ENCODE results near the gene GGPS1. TPM values are rescaled to one million over a fixed set of nuclear protein-coding genes. Genes with fewer than 3 reads are reported as not detected.

The GGPS1 gene
- total RNA-seq, 1 donor from 2014 or later, result 65.1 TPM

DNA sequence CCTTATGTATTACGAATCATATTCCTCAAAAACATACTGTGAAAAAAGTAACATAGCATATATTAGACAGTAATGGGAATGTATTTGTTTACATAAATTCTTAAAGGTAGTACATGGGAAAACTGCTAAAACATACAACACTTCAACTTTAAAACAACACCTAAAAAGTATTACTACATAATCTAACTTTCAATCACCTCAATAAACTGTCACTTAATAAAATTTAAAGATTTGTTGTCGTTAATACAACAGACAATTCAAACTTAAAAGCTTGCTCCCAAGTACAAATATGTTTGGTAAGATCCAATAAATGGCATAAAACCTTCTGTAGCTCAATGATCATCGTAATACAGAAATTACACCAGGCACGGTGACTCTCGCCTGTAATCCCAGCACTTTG lies 4.1 kb upstream of the GGPS1 start:
- Histone ChIP-seq H3K27ac (no peak overlapping the region), H3K9ac (no peak overlapping the region), H3K4me1 (peaks cover 19% of the 10 kb centered on the region), H3K79me2 (ENCODE audit: low read depth) (peaks cover 92% of the 10 kb centered on the region), H3K27me3 (no peaks in the 10 kb centered on the region), H4K20me1 (ENCODE audit: low read depth) (peaks cover 80% of the 10 kb centered on the region), H3K4me3 (peak overlapping the region; percentile 96), H3F3A (ENCODE audit: low read depth) (peaks cover 15% of the 10 kb centered on the region), H3K4me2 (peak overlapping the region; percentile 98), H3K36me3 (peaks cover 16% of the 10 kb centered on the region), H3K9me3 (ENCODE audit: low read depth) (no peaks in the 10 kb centered on the region), H2AFZ (replicated peaks) (no peak overlapping the region)
- H3K9me3 Mint-ChIP-seq, result no peaks in the 10 kb centered on the region
- H3K36me3 Mint-ChIP-seq, result peaks cover 32% of the 10 kb centered on the region
- H3K27me3 Mint-ChIP-seq (ENCODE audit: insufficient read depth, low read depth), result peaks cover 7% of the 10 kb centered on the region
- TF ChIP-seq EZH2 (IDR thresholded peaks at IDR 0.05) (no peak), CTCF (IDR thresholded peaks at IDR 0.05) (no peak), EZH2phosphoT487 (IDR thresholded peaks at IDR 0.05) (no peak)
- H3K4me1 Mint-ChIP-seq, result peaks cover 19% of the 10 kb centered on the region
- no peak for DNase-seq (ENCODE audit: low spot score)
- peak overlapping the region; percentile 48 for H3K4me3 Mint-ChIP-seq
- H3K27ac Mint-ChIP-seq, result no peak overlapping the region

- peaks cover 30% of the 10 kb centered on the region for H3K36me3 Mint-ChIP-seq
- peak overlapping the region; percentile 99 for H3K4me3 Mint-ChIP-seq
- H4K20me1 ChIP-seq (ENCODE audit: low read depth), result peaks cover 80% of the 10 kb centered on the region
These were observed 3.2 kb upstream of the GGPS1 start for GRCh38 chr1:235325139-235325538.

DNA sequence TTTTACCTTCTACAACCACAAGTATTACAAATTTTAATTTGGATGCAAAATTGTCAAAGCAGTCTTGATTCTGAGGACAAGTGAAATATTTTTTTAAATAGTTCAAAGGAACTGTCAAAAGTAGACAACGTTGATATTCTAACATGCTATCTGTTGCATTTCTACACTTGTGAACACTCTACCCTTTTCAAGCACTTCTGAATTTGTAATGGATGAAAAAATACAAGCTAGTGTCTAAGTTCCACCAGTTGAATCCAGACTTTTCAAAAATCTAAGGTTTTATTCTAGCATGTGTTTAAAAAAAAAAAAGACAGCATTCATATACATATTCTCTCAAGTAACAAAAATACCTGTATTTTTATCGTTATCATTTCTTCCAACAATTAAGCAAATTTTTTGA lies 2.5 kb upstream of the GGPS1 start:
- Mint-ChIP-seq H3K4me3 (peak overlapping the region; percentile 99), H3K4me1 (peaks cover 19% of the 10 kb centered on the region), H3K27me3 (ENCODE audit: insufficient read depth, low read depth) (peaks cover 6% of the 10 kb centered on the region), H3K9me3 (no peaks in the 10 kb centered on the region), H3K36me3 (peaks cover 24% of the 10 kb centered on the region), H3K27ac (no peak overlapping the region)
- Histone ChIP-seq H3K4me3 (peak overlapping the region; percentile 96), H3K27ac (no peak overlapping the region), H3K36me3 (peaks cover 16% of the 10 kb centered on the region), H3K9me3 (ENCODE audit: low read depth) (no peaks in the 10 kb centered on the region), H3K79me2 (ENCODE audit: low read depth) (peaks cover 92% of the 10 kb centered on the region), H3K9ac (peak overlapping the region; percentile 94), H3K4me1 (peaks cover 26% of the 10 kb centered on the region), H3K27me3 (no peaks in the 10 kb centered on the region), H4K20me1 (ENCODE audit: low read depth) (peaks cover 80% of the 10 kb centered on the region), H3F3A (ENCODE audit: low read depth) (peaks cover 27% of the 10 kb centered on the region), H3K4me2 (peak overlapping the region; percentile 98), H2AFZ (replicated peaks) (no peak overlapping the region)
- TF ChIP-seq EZH2phosphoT487 (IDR thresholded peaks at IDR 0.05) (no peak), EZH2 (IDR thresholded peaks at IDR 0.05) (no peak), CTCF (IDR thresholded peaks at IDR 0.05) (no peak)
- no peak for DNase-seq (ENCODE audit: low spot score)

More at GRCh38 chr1:235325139-235325538, 3.2 kb upstream of the GGPS1 start:
- DNase-seq (ENCODE audit: low spot score), result no peak
- Histone ChIP-seq H3K4me2 (peak overlapping the region; percentile 98), H3K4me3 (peak overlapping the region; percentile 96), H3K9me3 (ENCODE audit: low read depth) (no peaks in the 10 kb centered on the region), H3K79me2 (ENCODE audit: low read depth) (peaks cover 92% of the 10 kb centered on the region), H3K36me3 (peaks cover 16% of the 10 kb centered on the region), H3K9ac (peak overlapping the region; percentile 94), H3K27me3 (no peaks in the 10 kb centered on the region), H3K27ac (no peak overlapping the region), H3K4me1 (peaks cover 19% of the 10 kb centered on the region), H3F3A (ENCODE audit: low read depth) (peaks cover 22% of the 10 kb centered on the region), H2AFZ (replicated peaks) (no peak overlapping the region)
- Mint-ChIP-seq H3K27ac (no peak overlapping the region), H3K4me1 (peaks cover 19% of the 10 kb centered on the region), H3K27me3 (ENCODE audit: insufficient read depth, low read depth) (peaks cover 6% of the 10 kb centered on the region), H3K9me3 (no peaks in the 10 kb centered on the region)
- TF ChIP-seq EZH2 (IDR thresholded peaks at IDR 0.05) (no peak), CTCF (IDR thresholded peaks at IDR 0.05) (no peak), EZH2phosphoT487 (IDR thresholded peaks at IDR 0.05) (no peak)
